K562 (cell line): ENCODE measurements around the gene MPC1. TPM values are rescaled to one million over a fixed set of nuclear protein-coding genes. Genes with fewer than 3 reads are reported as not detected.

Source experiments
- AFF1 ChIP-seq, 2 experiments: fragments of 450-650 bp; IDR thresholded peaks; 2 replicates each; pipeline ENCODE4 v1.6.1; 2018; ENCODE audit warnings: mild to moderate bottlenecking in 2 of 2, low read depth in 1 of 2; ENCODE audit not compliant: partially characterized antibody in 2 of 2
- CCAR2 ChIP-seq: fragments of 200-400 bp; formaldehyde crosslinking; IDR thresholded peaks from 2 replicates; pipeline ENCODE4 v1.6.1; 2017; ENCODE audit warnings: mild to moderate bottlenecking, low read depth, low read length
- FOXP1 ChIP-seq: sonication (generic); formaldehyde crosslinking; IDR thresholded peaks from 2 replicates; pipeline ENCODE4 v1.8.0; 2022; ENCODE audit warnings: mild to moderate bottlenecking, missing genetic modification reagents
- HDAC3 ChIP-seq: fragments of 450-650 bp; IDR thresholded peaks from 2 replicates; pipeline ENCODE4 v1.6.1; 2018; ENCODE audit warnings: borderline replicate concordance, mild to moderate bottlenecking, moderate library complexity; ENCODE audit not compliant: partially characterized antibody
- JUN ChIP-seq, 2 experiments: sonication (generic) in 1 of 2; formaldehyde crosslinking in 1 of 2; IDR thresholded peaks; 2 replicates each; pipeline versions ENCODE4 v1.6.1 to v1.8.0; 2012 to 2022; ENCODE audit warnings: borderline replicate concordance in 2 of 2, mild to moderate bottlenecking in 2 of 2, improper control_type of control experiment in 1 of 2, low read depth in 1 of 2, low read length in 1 of 2, missing genetic modification reagents in 1 of 2
- MAFK ChIP-seq: IDR thresholded peaks from 2 replicates; pipeline ENCODE4 v1.6.1; 2011; ENCODE audit warnings: low read length, improper control_type of control experiment
- MEF2A ChIP-seq: IDR thresholded peaks from 2 replicates; pipeline ENCODE4 v1.6.1; 2011; ENCODE audit warnings: low read depth, mild to moderate bottlenecking, low read length, moderate library complexity; ENCODE audit not compliant: control insufficient read depth
- MLLT1 ChIP-seq, 2 experiments: fragments of 450-650 bp; IDR thresholded peaks; 2 replicates each; pipeline ENCODE4 v1.6.1; 2016
- TCF7 ChIP-seq: sonication (generic); IDR thresholded peaks from 2 replicates; pipeline ENCODE4 v1.6.1; 2016; ENCODE audit warnings: antibody characterized with exemption, borderline replicate concordance
- THAP7 ChIP-seq: fragments of 250-450 bp; sonication (Bioruptor Pico); IDR thresholded peaks from 2 replicates; pipeline ENCODE4 v1.5.0; 2021
- ZBTB12 ChIP-seq: fragments of 250-450 bp; sonication (Bioruptor Pico); IDR thresholded peaks from 2 replicates; pipeline ENCODE4 v1.4.0; 2020
- ZBTB26 ChIP-seq: fragments of 450-650 bp; formaldehyde crosslinking; IDR thresholded peaks from 2 replicates; pipeline ENCODE4 v1.4.0; 2022; ENCODE audit warnings: missing genetic modification characterization
- ZBTB43 ChIP-seq: sonication (generic); formaldehyde crosslinking; IDR thresholded peaks from 2 replicates; pipeline ENCODE4 v1.8.0; 2023; ENCODE audit warnings: mild to moderate bottlenecking, missing genetic modification reagents
- ZNF133 ChIP-seq: fragments of 250-450 bp; sonication (Bioruptor Pico); IDR thresholded peaks from 2 replicates; pipeline ENCODE4 v1.4.0; 2020; ENCODE audit warnings: mild to moderate bottlenecking
- ZNF140 ChIP-seq: fragments of 250-450 bp; sonication (Bioruptor Pico); IDR thresholded peaks from 2 replicates; pipeline ENCODE4 v1.8.0; 2021; ENCODE audit warnings: moderate library complexity, mild to moderate bottlenecking, inconsistent platforms
- ZNF586 ChIP-seq: fragments of 450-650 bp; formaldehyde crosslinking; conservative IDR thresholded peaks from 2 replicates; pipeline ENCODE4 v1.4.0; 2020; ENCODE audit warnings: mild to moderate bottlenecking, moderate library complexity
- polyA plus RNA-seq, 8 experiments: library from polyadenylated mRNA; depleted of rRNA in 4 of 8; stranded (reverse) in 5 of 8; unstranded in 3 of 8; fragments of >200 nt; fragmentation: Nextera tagmentation in 2 of 8; fragmentation: Illumina TruSeq in 1 of 8; extraction: Ambion mirVana in 2 of 8; extraction: Trizol in 1 of 8; gene quantifications; 2 replicates each; pipeline versions ENCODE4 v1.2.1 to v1.2.3, GENCODE V29; 2011 to 2014; ENCODE audit warnings: inconsistent platforms in 1 of 8, missing spikeins in 1 of 8
- total RNA-seq, 7 experiments: library from RNA; depleted of rRNA in 6 of 7; stranded (reverse); fragments of >200 nt in 6 of 7; fragmentation: Illumina TruSeq in 2 of 7; extraction: Trizol in 2 of 7; gene quantifications; 2 replicates each; pipeline versions ENCODE4 v1.2.1 to v1.2.3, GENCODE V29; 2011 to 2021; ENCODE audit warnings: low replicate concordance in 1 of 7

Gene MPC1
- total and polyA plus RNA-seq, 9 of the 15 experiments (the other 6 are each of a cell fraction or from before 2014, with no cell fraction given) = 78.6 to 185 (median 138) TPM

- TF ChIP-seq ZBTB26 (no peak), TCF7 (no peak), ZNF133 (CRISPR knock-in tag) (no peak), JUN (IDR thresholded peaks at IDR 0.05; ENCODE audit: borderline replicate concordance, low read depth, low read length) (no peak), JUN (CRISPR knock-in tag; IDR thresholded peaks at IDR 0.05; ENCODE audit: borderline replicate concordance) (no peak), MAFK (no peak), THAP7 (CRISPR knock-in tag) (no peak), ZBTB43 (CRISPR knock-in tag) (no peak), ZBTB12 (CRISPR knock-in tag) (no peak), CCAR2 (no peak), MEF2A (no peak), HDAC3 (no peak), FOXP1 (CRISPR knock-in tag) (no peak), ZNF586 (no peak), ZNF140 (no peak), MLLT1 (IDR thresholded peaks at IDR 0.05) (peak in 1 of 2 experiments; percentile 11; a peak in 1 of 4 replicates), AFF1 (IDR thresholded peaks at IDR 0.05; ENCODE audit: low read depth in 1 of 2, partially characterized antibody in 2 of 2) (no peak)
These were observed 824 bp downstream of the MPC1 start (continued) for GRCh38 chr6:166381733-166382499.
